Panc1 (cell line): Measurements from ENCODE around the gene PITX3. TPM values are rescaled to one million over a fixed set of nuclear protein-coding genes. Genes with fewer than 3 reads are reported as not detected.

ENCODE experiments used
- ATAC-seq: fragments of 200-7000 bp; cut with Tn5 transposase; 2 replicates; pipeline ENCODE4 v1.9.1; 2020; ENCODE audit warnings: mild to moderate bottlenecking, moderate library complexity
- BruUV-seq: library from RNA; stranded (reverse); fragments of 400-500 nt; replicated peaks from 2 replicates; lab custom pipeline; 2021; lab: Mats Ljungman, UMichigan
- CTCF ChIA-PET: fragments of 300-600 bp; sonication (Branson Sonifier 250); formaldehyde crosslinking; loops from one replicate; lab custom pipeline; 2022; ENCODE audit warnings: antibody characterized with exemption; lab: Charles Lee
- POLR2A ChIA-PET: fragments of 300-600 bp; sonication (Branson Sonifier 250); formaldehyde crosslinking; loops from one replicate; lab custom pipeline; 2022; ENCODE audit warnings: antibody characterized with exemption; lab: Charles Lee
- DNase-seq: peaks from one replicate; pipeline ENCODE4 v3.0.0-alpha.2; 2010; ENCODE audit warnings: low read depth, low spot score
- H3K27ac ChIP-seq: 2 replicates; pipeline ENCODE4 v1.5.1; 2011; ENCODE audit warnings: mild to moderate bottlenecking, low read length, inconsistent platforms
- H3K27me3 ChIP-seq: fragments of 200-500 bp; sonication (Bioruptor generic); 2 replicates; pipeline ENCODE4 v1.6.0; 2014; ENCODE audit warnings: low read length, inconsistent platforms; ENCODE audit not compliant: control insufficient read depth, insufficient read depth
- H3K36me3 ChIP-seq: fragments of 200-500 bp; sonication (Bioruptor generic); 2 replicates; pipeline ENCODE4 v1.5.1; 2014; ENCODE audit warnings: inconsistent platforms, mild to moderate bottlenecking, low read length, moderate library complexity; ENCODE audit not compliant: control insufficient read depth, insufficient read depth
- H3K4me1 ChIP-seq: 2 replicates; pipeline ENCODE4 v1.5.1; 2011; ENCODE audit warnings: inconsistent platforms, mild to moderate bottlenecking, low read length, moderate library complexity; ENCODE audit not compliant: control insufficient read depth, insufficient read depth
- H3K4me3 ChIP-seq, 2 experiments: 2 replicates each; pipeline ENCODE4 v1.5.1; 2011 to 2012; ENCODE audit warnings: low read depth in 2 of 2, low read length in 2 of 2, mild to moderate bottlenecking in 2 of 2, inconsistent platforms in 1 of 2, moderate library complexity in 1 of 2
- H3K9me3 ChIP-seq: fragments of 200-500 bp; sonication (Bioruptor generic); 2 replicates; pipeline ENCODE4 v1.5.1; 2014; ENCODE audit warnings: low read depth, mild to moderate bottlenecking, inconsistent platforms, low read length, moderate library complexity; ENCODE audit not compliant: control insufficient read depth, insufficient read depth
- POLR2AphosphoS5 ChIP-seq: IDR thresholded peaks from 2 replicates; pipeline ENCODE4 v1.6.1; 2012; ENCODE audit warnings: mild to moderate bottlenecking, low read depth, low read length, moderate library complexity
- SIN3A ChIP-seq: IDR thresholded peaks from 2 replicates; pipeline ENCODE4 v1.6.1; 2012; ENCODE audit warnings: low read depth, mild to moderate bottlenecking, low read length, moderate library complexity, borderline replicate concordance; ENCODE audit not compliant: insufficient read depth
- TCF7L2 ChIP-seq: IDR thresholded peaks from 2 replicates; pipeline ENCODE4 v1.6.1; 2011; ENCODE audit warnings: mild to moderate bottlenecking, low read depth, low read length, inconsistent platforms
- in situ Hi-C: cut with HindIII; loops from 2 replicates; pipeline ENCODE4 v1.10.0; 2016; ENCODE audit warnings: low sequenced_read_pairs, low pct_unique_long_range_greater_than_20kb
- intact Hi-C: fragments of 100-400 bp; cut with micrococcal nuclease; formaldehyde crosslinking; loops from one replicate; pipeline ENCODE4 v1.10.0; 2022; ENCODE audit not compliant: unreplicated experiment
- total RNA-seq: library from RNA; stranded (reverse); gene quantifications from one replicate; pipeline ENCODE4 v1.2.1, GENCODE V29; 2021; ENCODE audit not compliant: unreplicated experiment
- TF ChIP-seq, protein P1 (sequence below): fragments of 450-650 bp; IDR thresholded peaks from 2 replicates; pipeline ENCODE4 v1.5.1; 2017; ENCODE audit warnings: mild to moderate bottlenecking
- TF ChIP-seq, protein P2 (sequence below), 2 experiments: IDR thresholded peaks; 2 replicates each; pipeline ENCODE4 v1.6.1; 2011 to 2012; ENCODE audit warnings: low read depth in 2 of 2, control low read depth in 1 of 2, low read length in 1 of 2, mild to moderate bottlenecking in 1 of 2, moderate library complexity in 1 of 2; ENCODE audit not compliant: insufficient read depth in 1 of 2

Gene PITX3
- total RNA-seq, 1 experiment from 2014 or later: 0.49 TPM

DNA sequence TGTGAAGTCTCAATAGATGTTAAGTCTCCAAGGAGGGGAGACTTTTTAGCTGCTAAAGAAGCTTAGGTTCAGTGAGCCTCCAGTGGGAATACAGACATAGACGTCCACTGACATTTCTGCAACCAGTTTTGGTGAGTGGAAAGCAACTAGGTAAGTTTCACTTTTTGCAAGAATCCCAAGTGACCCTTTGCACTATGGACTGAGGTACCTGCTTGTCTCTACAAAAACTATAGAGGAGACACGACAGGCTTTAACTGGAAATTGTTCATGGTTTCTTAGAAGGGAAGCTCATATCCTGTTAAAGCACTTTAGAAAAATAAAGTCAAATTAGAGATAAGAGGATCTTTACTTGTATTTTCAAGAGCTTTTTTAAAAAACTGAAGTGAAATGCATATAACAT lies 42.6 kb upstream of the PITX3 start:
- H3K36me3 ChIP-seq: 0 out of 2 replicates have a peak, but pooled peaks cover 5% of the 10 kb centered on the region
- H3K4me3 ChIP-seq: no peak overlapping the region
- intact Hi-C loops (no loop called here), in situ Hi-C loops (no loop called here)
- ATAC-seq (no peak), DNase-seq (no peak)
- ChIA-PET POLR2A (no interaction called here), CTCF (no interaction called here)
- no peaks in the 10 kb centered on the region for H3K9me3 ChIP-seq
- H3K27ac ChIP-seq: no peak overlapping the region
- BruUV-seq: no TSS peak
- H3K4me1 ChIP-seq: peaks cover 4% of the 10 kb centered on the region; the same call in 1 of the 2 replicates
- no peaks in the 10 kb centered on the region for H3K27me3 ChIP-seq
- TF ChIP-seq SIN3A (no peak), POLR2AphosphoS5 (no peak), TCF7L2 (no peak)
- TF ChIP-seq, protein P1, sequence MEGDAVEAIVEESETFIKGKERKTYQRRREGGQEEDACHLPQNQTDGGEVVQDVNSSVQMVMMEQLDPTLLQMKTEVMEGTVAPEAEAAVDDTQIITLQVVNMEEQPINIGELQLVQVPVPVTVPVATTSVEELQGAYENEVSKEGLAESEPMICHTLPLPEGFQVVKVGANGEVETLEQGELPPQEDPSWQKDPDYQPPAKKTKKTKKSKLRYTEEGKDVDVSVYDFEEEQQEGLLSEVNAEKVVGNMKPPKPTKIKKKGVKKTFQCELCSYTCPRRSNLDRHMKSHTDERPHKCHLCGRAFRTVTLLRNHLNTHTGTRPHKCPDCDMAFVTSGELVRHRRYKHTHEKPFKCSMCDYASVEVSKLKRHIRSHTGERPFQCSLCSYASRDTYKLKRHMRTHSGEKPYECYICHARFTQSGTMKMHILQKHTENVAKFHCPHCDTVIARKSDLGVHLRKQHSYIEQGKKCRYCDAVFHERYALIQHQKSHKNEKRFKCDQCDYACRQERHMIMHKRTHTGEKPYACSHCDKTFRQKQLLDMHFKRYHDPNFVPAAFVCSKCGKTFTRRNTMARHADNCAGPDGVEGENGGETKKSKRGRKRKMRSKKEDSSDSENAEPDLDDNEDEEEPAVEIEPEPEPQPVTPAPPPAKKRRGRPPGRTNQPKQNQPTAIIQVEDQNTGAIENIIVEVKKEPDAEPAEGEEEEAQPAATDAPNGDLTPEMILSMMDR: no peak
- TF ChIP-seq, protein P2, sequence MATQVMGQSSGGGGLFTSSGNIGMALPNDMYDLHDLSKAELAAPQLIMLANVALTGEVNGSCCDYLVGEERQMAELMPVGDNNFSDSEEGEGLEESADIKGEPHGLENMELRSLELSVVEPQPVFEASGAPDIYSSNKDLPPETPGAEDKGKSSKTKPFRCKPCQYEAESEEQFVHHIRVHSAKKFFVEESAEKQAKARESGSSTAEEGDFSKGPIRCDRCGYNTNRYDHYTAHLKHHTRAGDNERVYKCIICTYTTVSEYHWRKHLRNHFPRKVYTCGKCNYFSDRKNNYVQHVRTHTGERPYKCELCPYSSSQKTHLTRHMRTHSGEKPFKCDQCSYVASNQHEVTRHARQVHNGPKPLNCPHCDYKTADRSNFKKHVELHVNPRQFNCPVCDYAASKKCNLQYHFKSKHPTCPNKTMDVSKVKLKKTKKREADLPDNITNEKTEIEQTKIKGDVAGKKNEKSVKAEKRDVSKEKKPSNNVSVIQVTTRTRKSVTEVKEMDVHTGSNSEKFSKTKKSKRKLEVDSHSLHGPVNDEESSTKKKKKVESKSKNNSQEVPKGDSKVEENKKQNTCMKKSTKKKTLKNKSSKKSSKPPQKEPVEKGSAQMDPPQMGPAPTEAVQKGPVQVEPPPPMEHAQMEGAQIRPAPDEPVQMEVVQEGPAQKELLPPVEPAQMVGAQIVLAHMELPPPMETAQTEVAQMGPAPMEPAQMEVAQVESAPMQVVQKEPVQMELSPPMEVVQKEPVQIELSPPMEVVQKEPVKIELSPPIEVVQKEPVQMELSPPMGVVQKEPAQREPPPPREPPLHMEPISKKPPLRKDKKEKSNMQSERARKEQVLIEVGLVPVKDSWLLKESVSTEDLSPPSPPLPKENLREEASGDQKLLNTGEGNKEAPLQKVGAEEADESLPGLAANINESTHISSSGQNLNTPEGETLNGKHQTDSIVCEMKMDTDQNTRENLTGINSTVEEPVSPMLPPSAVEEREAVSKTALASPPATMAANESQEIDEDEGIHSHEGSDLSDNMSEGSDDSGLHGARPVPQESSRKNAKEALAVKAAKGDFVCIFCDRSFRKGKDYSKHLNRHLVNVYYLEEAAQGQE (IDR thresholded peaks at IDR 0.05; ENCODE audit: insufficient read depth in 1 of 2, low read depth in 2 of 2, low read length in 1 of 2): no peak

DNA sequence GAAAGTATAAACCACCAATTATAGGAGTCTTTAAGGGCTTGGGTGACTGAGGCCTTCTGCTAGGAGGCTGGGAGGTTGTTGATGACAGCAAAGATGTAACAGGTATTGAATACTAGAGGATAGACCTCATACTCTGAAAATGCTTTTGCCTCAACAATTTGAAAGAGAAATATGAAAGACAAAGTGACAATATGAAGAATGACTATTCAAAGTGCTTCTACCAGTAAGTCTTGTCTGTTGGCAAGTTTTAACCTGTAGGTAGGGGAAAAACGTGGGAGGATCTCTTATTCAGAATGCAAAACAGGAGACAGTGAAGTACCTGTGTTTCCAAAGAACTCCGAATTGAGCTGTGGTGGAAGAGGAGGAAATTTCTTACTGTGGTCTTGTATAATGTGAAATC lies 42.2 kb upstream of the PITX3 start:
- H3K27me3 ChIP-seq: no peaks in the 10 kb centered on the region
- 0 out of 2 replicates have a peak, but pooled peaks cover 5% of the 10 kb centered on the region for H3K36me3 ChIP-seq
- H3K4me3 ChIP-seq: no peak overlapping the region
- no peaks in the 10 kb centered on the region for H3K9me3 ChIP-seq
- POLR2A ChIA-PET: no interaction called here
- ATAC-seq: no peak
- H3K4me1 ChIP-seq: peaks cover 4% of the 10 kb centered on the region; the same call in 1 of the 2 replicates
- BruUV-seq: no TSS peak
- no peak overlapping the region for H3K27ac ChIP-seq
- DNase-seq: no peak
- in situ Hi-C loops (no loop called here), intact Hi-C loops (no loop called here)
- TF ChIP-seq, protein P2 (IDR thresholded peaks at IDR 0.05; ENCODE audit: insufficient read depth in 1 of 2, low read depth in 2 of 2, low read length in 1 of 2): no peak
- TF ChIP-seq TCF7L2 (no peak), SIN3A (no peak), POLR2AphosphoS5 (no peak)
- TF ChIP-seq, protein P1: no peak
- CTCF ChIA-PET: no interaction called here
